Measurements from ENCODE around the gene ZNF362. TPM values are rescaled to one million over a fixed set of nuclear protein-coding genes. Genes with fewer than 3 reads are reported as not detected.

Gene ZNF362
- total RNA-seq, 1 donor from 2014 or later = 10.9 TPM

DNA sequence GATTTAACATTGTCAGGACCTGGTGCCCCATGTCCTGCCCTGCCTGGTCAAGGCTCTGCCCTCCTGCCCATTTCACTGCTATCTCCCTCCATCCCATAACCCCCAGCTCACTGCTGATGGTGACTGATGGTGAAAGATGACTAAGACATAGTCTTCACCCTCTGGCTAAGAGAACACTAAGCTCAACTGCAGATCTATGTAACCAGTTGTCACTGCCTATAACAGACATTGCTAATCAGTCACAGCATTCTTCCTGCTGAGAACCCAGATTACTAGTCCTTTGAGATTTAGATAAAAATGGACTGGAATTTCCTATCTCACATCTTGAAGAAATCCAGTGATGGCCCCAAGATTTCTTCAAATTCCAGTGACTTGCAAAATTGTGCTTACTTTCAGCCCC, 8.0 kb upstream of the ZNF362 start:
- no peak overlapping the region for H3K4me3 ChIP-seq
- Mint-ChIP-seq H3K27ac (no peak overlapping the region), H3K36me3 (no peaks in the 10 kb centered on the region), H3K27me3 (ENCODE audit: insufficient read depth, low read depth) (peaks cover 13% of the 10 kb centered on the region), H3K4me1 (peaks cover 25% of the 10 kb centered on the region), H3K4me3 (no peak overlapping the region), H3K9me3 (no peaks in the 10 kb centered on the region)
- peaks cover 3% of the 10 kb centered on the region for H3F3A ChIP-seq (ENCODE audit: low read depth)
- no peaks in the 10 kb centered on the region for H3K79me2 ChIP-seq (ENCODE audit: low read depth)
- no peaks in the 10 kb centered on the region for H4K20me1 ChIP-seq (ENCODE audit: low read depth)
- H3K4me1 ChIP-seq = peaks cover 5% of the 10 kb centered on the region
- H3K27ac ChIP-seq = no peak overlapping the region
- H3K9ac ChIP-seq = no peak overlapping the region
- H3K36me3 ChIP-seq = no peaks in the 10 kb centered on the region
- H3K4me2 ChIP-seq = no peak overlapping the region
- no peak for DNase-seq (ENCODE audit: low spot score)
- H3K27me3 ChIP-seq = no peaks in the 10 kb centered on the region
- TF ChIP-seq EZH2 (IDR thresholded peaks at IDR 0.05) (no peak), EZH2phosphoT487 (IDR thresholded peaks at IDR 0.05) (no peak)
- TF ChIP-seq, protein P1, sequence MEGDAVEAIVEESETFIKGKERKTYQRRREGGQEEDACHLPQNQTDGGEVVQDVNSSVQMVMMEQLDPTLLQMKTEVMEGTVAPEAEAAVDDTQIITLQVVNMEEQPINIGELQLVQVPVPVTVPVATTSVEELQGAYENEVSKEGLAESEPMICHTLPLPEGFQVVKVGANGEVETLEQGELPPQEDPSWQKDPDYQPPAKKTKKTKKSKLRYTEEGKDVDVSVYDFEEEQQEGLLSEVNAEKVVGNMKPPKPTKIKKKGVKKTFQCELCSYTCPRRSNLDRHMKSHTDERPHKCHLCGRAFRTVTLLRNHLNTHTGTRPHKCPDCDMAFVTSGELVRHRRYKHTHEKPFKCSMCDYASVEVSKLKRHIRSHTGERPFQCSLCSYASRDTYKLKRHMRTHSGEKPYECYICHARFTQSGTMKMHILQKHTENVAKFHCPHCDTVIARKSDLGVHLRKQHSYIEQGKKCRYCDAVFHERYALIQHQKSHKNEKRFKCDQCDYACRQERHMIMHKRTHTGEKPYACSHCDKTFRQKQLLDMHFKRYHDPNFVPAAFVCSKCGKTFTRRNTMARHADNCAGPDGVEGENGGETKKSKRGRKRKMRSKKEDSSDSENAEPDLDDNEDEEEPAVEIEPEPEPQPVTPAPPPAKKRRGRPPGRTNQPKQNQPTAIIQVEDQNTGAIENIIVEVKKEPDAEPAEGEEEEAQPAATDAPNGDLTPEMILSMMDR (IDR thresholded peaks at IDR 0.05) = no peak
- H2AFZ ChIP-seq (replicated peaks) = no peak overlapping the region
- H3K9me3 ChIP-seq (ENCODE audit: low read depth) = no peaks in the 10 kb centered on the region

DNA sequence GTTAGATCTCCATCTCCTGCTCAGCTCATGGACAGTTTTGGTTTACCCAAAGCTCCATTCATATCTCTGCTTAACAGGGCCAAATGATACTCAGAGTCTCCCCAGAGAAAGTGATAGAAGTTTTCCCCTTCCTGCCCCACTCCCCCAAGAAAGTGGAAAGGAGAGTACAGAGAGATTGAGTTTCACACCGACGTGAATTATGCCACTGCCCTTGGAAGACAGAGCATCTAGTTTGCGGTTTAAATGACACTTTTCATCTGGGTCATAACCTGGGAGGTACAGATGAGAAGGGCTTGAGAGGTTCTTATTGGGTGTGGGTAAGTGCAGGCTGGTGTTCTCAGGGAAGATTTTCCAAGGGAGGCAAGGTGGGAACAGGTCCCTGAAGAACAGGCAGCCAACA, 6.9 kb upstream of the ZNF362 start:
- Mint-ChIP-seq H3K4me3 (no peak overlapping the region), H3K9me3 (no peaks in the 10 kb centered on the region), H3K36me3 (no peaks in the 10 kb centered on the region), H3K27ac (no peak overlapping the region), H3K27me3 (ENCODE audit: insufficient read depth, low read depth) (peaks cover 13% of the 10 kb centered on the region), H3K4me1 (peaks cover 18% of the 10 kb centered on the region)
- Histone ChIP-seq H3K27me3 (no peaks in the 10 kb centered on the region), H3K9ac (no peak overlapping the region), H3K36me3 (no peaks in the 10 kb centered on the region), H3K4me1 (peaks cover 5% of the 10 kb centered on the region), H3K4me3 (no peak overlapping the region), H3K4me2 (no peak overlapping the region), H3K79me2 (ENCODE audit: low read depth) (no peaks in the 10 kb centered on the region), H3F3A (ENCODE audit: low read depth) (peaks cover 6% of the 10 kb centered on the region), H3K9me3 (ENCODE audit: low read depth) (no peaks in the 10 kb centered on the region), H2AFZ (replicated peaks) (no peak overlapping the region), H4K20me1 (ENCODE audit: low read depth) (no peaks in the 10 kb centered on the region), H3K27ac (no peak overlapping the region)
- DNase-seq (ENCODE audit: low spot score) = no peak
- no peak for TF ChIP-seq EZH2phosphoT487 (IDR thresholded peaks at IDR 0.05)
- no peak for TF ChIP-seq EZH2 (IDR thresholded peaks at IDR 0.05)
- TF ChIP-seq, protein P1 (IDR thresholded peaks at IDR 0.05) = no peak

DNA sequence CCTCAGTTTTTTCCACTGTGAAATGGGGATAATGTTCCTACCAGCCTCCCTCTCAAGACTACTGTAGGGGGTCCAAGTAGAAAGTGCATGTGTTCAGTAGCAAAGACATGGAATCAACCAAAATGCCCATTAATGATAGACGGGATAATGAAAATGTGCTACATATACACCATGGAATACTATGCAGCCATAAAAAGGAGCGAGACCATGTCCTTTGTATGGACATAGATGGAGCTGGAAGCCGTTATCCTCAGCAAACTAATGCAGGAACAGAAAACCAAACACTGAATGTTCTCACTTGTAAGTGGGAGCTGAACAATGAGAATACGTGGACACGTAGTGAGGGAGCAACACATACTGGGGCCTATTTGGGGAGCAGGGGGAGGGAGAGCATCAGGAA, 6.1 kb upstream of the ZNF362 start:
- H3K27me3 Mint-ChIP-seq (ENCODE audit: insufficient read depth, low read depth) = peaks cover 13% of the 10 kb centered on the region
- no peak overlapping the region for H3K4me3 Mint-ChIP-seq
- TF ChIP-seq EZH2 (IDR thresholded peaks at IDR 0.05) = no peak
- TF ChIP-seq, protein P1 (IDR thresholded peaks at IDR 0.05) = no peak
- no peak for TF ChIP-seq EZH2phosphoT487 (IDR thresholded peaks at IDR 0.05)

More for the DNA sequence above, 6.1 kb upstream of the ZNF362 start:
- peaks cover 12% of the 10 kb centered on the region for H3K4me1 Mint-ChIP-seq
- DNase-seq (ENCODE audit: low spot score) = no peak
- Histone ChIP-seq H3K9me3 (ENCODE audit: low read depth) (no peaks in the 10 kb centered on the region), H3K36me3 (no peaks in the 10 kb centered on the region), H3K27me3 (no peaks in the 10 kb centered on the region), H3K4me2 (no peak overlapping the region), H4K20me1 (ENCODE audit: low read depth) (no peaks in the 10 kb centered on the region), H3F3A (ENCODE audit: low read depth) (peaks cover 11% of the 10 kb centered on the region), H3K27ac (no peak overlapping the region), H3K4me3 (no peak overlapping the region), H3K9ac (no peak overlapping the region), H3K4me1 (peaks cover 5% of the 10 kb centered on the region), H2AFZ (replicated peaks) (no peak overlapping the region), H3K79me2 (ENCODE audit: low read depth) (no peaks in the 10 kb centered on the region)
- H3K9me3 Mint-ChIP-seq = no peaks in the 10 kb centered on the region
- no peaks in the 10 kb centered on the region for H3K36me3 Mint-ChIP-seq
- H3K27ac Mint-ChIP-seq = no peak overlapping the region

Data from neural progenitor cell (in vitro differentiated cells).